H9 (cell line): Measurements from ENCODE around the gene VPS16. TPM values are rescaled to one million over a fixed set of nuclear protein-coding genes. Genes with fewer than 3 reads are reported as not detected.

Experiments
- DNase-seq: peaks from one replicate; pipeline ENCODE4 v3.0.0-alpha.2; 2017
- H2AFZ ChIP-seq: one replicate; pipeline ENCODE4 v1.6.1; 2013; ENCODE audit warnings: mild to moderate bottlenecking, low read length, control low read depth, moderate library complexity
- H2AK5ac ChIP-seq: 2 replicates; pipeline ENCODE4 v1.6.1; 2013; ENCODE audit warnings: low read length, control low read depth, mixed read lengths; ENCODE audit not compliant: insufficient read length
- H2BK120ac ChIP-seq: one replicate; pipeline ENCODE4 v1.6.1; 2013; ENCODE audit warnings: low read depth, mild to moderate bottlenecking, low read length, control low read depth, inconsistent platforms; ENCODE audit not compliant: poor library complexity, severe bottlenecking
- H2BK12ac ChIP-seq: 2 replicates; pipeline ENCODE4 v1.6.1; 2013; ENCODE audit warnings: low read length, control low read depth, mixed read lengths, low read depth; ENCODE audit not compliant: insufficient read length
- H2BK15ac ChIP-seq: 2 replicates; pipeline ENCODE4 v1.6.1; 2013; ENCODE audit warnings: low read depth, low read length, control low read depth
- H2BK20ac ChIP-seq: one replicate; pipeline ENCODE4 v1.6.1; 2013; ENCODE audit warnings: low read depth, mild to moderate bottlenecking, low read length, control low read depth, inconsistent platforms; ENCODE audit not compliant: poor library complexity, severe bottlenecking
- H2BK5ac ChIP-seq: 2 replicates; pipeline ENCODE4 v1.6.1; 2013; ENCODE audit warnings: low read length, control low read depth, mixed read lengths; ENCODE audit not compliant: insufficient read length
- H3K14ac ChIP-seq: 2 replicates; pipeline ENCODE4 v1.6.1; 2013; ENCODE audit warnings: low read length, control low read depth; ENCODE audit not compliant: insufficient read depth
- H3K18ac ChIP-seq: 2 replicates; pipeline ENCODE4 v1.6.1; 2013; ENCODE audit warnings: low read depth, mild to moderate bottlenecking, mixed read lengths, low read length, control low read depth; ENCODE audit not compliant: insufficient read length
- H3K23ac ChIP-seq: 2 replicates; pipeline ENCODE4 v1.6.1; 2013; ENCODE audit warnings: low read length, control low read depth, mixed read lengths, low read depth; ENCODE audit not compliant: insufficient read length
- H3K23me2 ChIP-seq: 2 replicates; pipeline ENCODE4 v1.6.1; 2013; ENCODE audit warnings: low read depth, mild to moderate bottlenecking, mixed read lengths, low read length, control low read depth; ENCODE audit not compliant: insufficient read length, poor library complexity, severe bottlenecking
- H3K27ac ChIP-seq: 2 replicates; pipeline ENCODE4 v1.5.1; 2013; ENCODE audit warnings: low read length, control low read depth, mixed read lengths, low read depth; ENCODE audit not compliant: insufficient read length
- H3K27me3 ChIP-seq: 2 replicates; pipeline ENCODE4 v1.6.1; 2013; ENCODE audit warnings: low read length, control low read depth, inconsistent platforms; ENCODE audit not compliant: insufficient read depth
- H3K4ac ChIP-seq: 2 replicates; pipeline ENCODE4 v1.6.1; 2013; ENCODE audit warnings: low read depth, mild to moderate bottlenecking, control low read depth, inconsistent platforms, low read length, moderate library complexity
- H3K4me1 ChIP-seq: 2 replicates; pipeline ENCODE4 v1.6.1; 2013; ENCODE audit warnings: low read length, control low read depth, inconsistent platforms; ENCODE audit not compliant: insufficient read depth
- H3K4me2 ChIP-seq: 2 replicates; pipeline ENCODE4 v1.6.1; 2013; ENCODE audit warnings: low read length, control low read depth, mixed read lengths; ENCODE audit not compliant: insufficient read length, insufficient read depth
- H3K56ac ChIP-seq: 2 replicates; pipeline ENCODE4 v1.6.1; 2013; ENCODE audit warnings: low read depth, mild to moderate bottlenecking, mixed read lengths, low read length, control low read depth; ENCODE audit not compliant: insufficient read length
- H3K79me1 ChIP-seq: 2 replicates; pipeline ENCODE4 v1.6.1; 2013; ENCODE audit warnings: low read depth, mild to moderate bottlenecking, moderate library complexity, low read length, control low read depth, inconsistent platforms; ENCODE audit not compliant: insufficient read depth, poor library complexity, severe bottlenecking
- H3K79me2 ChIP-seq: 2 replicates; pipeline ENCODE4 v1.6.1; 2013; ENCODE audit warnings: low read length, control low read depth, inconsistent platforms; ENCODE audit not compliant: insufficient read depth
- H3K9ac ChIP-seq: 2 replicates; pipeline ENCODE4 v1.6.1; 2013; ENCODE audit warnings: low read length, control low read depth, mixed read lengths; ENCODE audit not compliant: insufficient read length; ENCODE audit errors: extremely low read depth
- H3K9me3 ChIP-seq: one replicate; pipeline ENCODE4 v1.6.1; 2013; ENCODE audit warnings: low read depth, low read length, inconsistent platforms; ENCODE audit not compliant: control insufficient read depth
- H3T11ph ChIP-seq: one replicate; pipeline ENCODE4 v1.6.1; 2013; ENCODE audit warnings: mild to moderate bottlenecking, low read length, control low read depth, inconsistent platforms
- H4K20me1 ChIP-seq: one replicate; pipeline ENCODE4 v1.6.1; 2013; ENCODE audit not compliant: control insufficient read depth, insufficient read length, insufficient read depth
- H4K5ac ChIP-seq: 2 replicates; pipeline ENCODE4 v1.6.1; 2013; ENCODE audit warnings: low read depth, mild to moderate bottlenecking, mixed read lengths, low read length, control low read depth; ENCODE audit not compliant: insufficient read length
- H4K8ac ChIP-seq: replicated peaks from 2 replicates; pipeline ENCODE4 v1.6.1; 2013; ENCODE audit warnings: low read length, control low read depth, mixed read lengths, low read depth; ENCODE audit not compliant: insufficient read length
- H4K91ac ChIP-seq: 2 replicates; pipeline ENCODE4 v1.6.1; 2013; ENCODE audit warnings: low read depth, mild to moderate bottlenecking, moderate library complexity, mixed read lengths, low read length, control low read depth; ENCODE audit not compliant: insufficient read length
- H3K27ac Mint-ChIP-seq, 3 experiments: 2 replicates in 2 of 3; 3 replicates in 1 of 3; pipeline ENCODE4 v1.8.0; 2020 to 2021; ENCODE audit warnings: mixed read lengths in 3 of 3, mild to moderate bottlenecking in 1 of 3, moderate library complexity in 1 of 3
- H3K27me3 Mint-ChIP-seq: 2 replicates; pipeline ENCODE4 v1.8.0; 2021; ENCODE audit warnings: low read depth, mild to moderate bottlenecking, moderate library complexity, mixed read lengths
- H3K36me3 Mint-ChIP-seq, 3 experiments: 2 replicates in 2 of 3; 3 replicates in 1 of 3; pipeline ENCODE4 v1.8.0; 2020 to 2021; ENCODE audit warnings: low read depth in 3 of 3, mixed read lengths in 3 of 3; ENCODE audit not compliant: insufficient read depth in 1 of 3
- H3K4me1 Mint-ChIP-seq, 2 experiments: 2 replicates each; pipeline ENCODE4 v1.8.0; 2020; ENCODE audit warnings: mixed read lengths in 2 of 2
- H3K4me3 Mint-ChIP-seq, 2 experiments: 2 replicates in 1 of 2; 3 replicates in 1 of 2; pipeline ENCODE4 v1.8.0; 2020 to 2021; ENCODE audit warnings: mild to moderate bottlenecking in 2 of 2, mixed read lengths in 2 of 2, moderate library complexity in 1 of 2
- H3K9me3 Mint-ChIP-seq, 2 experiments: 2 replicates in 1 of 2; 3 replicates in 1 of 2; pipeline ENCODE4 v1.8.0; 2020; ENCODE audit warnings: mild to moderate bottlenecking in 2 of 2, mixed read lengths in 2 of 2, moderate library complexity in 1 of 2
- CTCF ChIP-seq: fragments of 200-600 bp; sonication (generic); conservative IDR thresholded peaks from 3 replicates; pipeline ENCODE4 v1.8.0; 2021; ENCODE audit warnings: antibody characterized with exemption, mild to moderate bottlenecking
- WGBS: extraction: QIAGEN DNeasy Blood & Tissue Kit; methylation state at CpG from one replicate; pipeline ENCODE4 v1.1.7; 2013; ENCODE audit warnings: missing lambda C conversion rate, low lambda C conversion rate, mixed read lengths; ENCODE audit not compliant: insufficient read length; ENCODE audit errors: extremely low coverage; 5-methylcytosine and 5-hydroxymethylcytosine counted together
- total RNA-seq: library from RNA; stranded (reverse); gene quantifications from 2 replicates; pipeline ENCODE4 v1.2.1, GENCODE V29; 2021

The VPS16 gene
- total RNA-seq, 1 experiment from 2014 or later = 32.1 TPM

GRCh38 chr20:2812189-2812588, 28.4 kb upstream of the VPS16 start:
- Mint-ChIP-seq H3K9me3 (peaks cover 10 to 16% of the 10 kb centered on the region in 2 experiments), H3K4me1 (peaks cover 0 to 3% of the 10 kb centered on the region in 2 experiments; a peak in 3 of 4 replicates), H3K4me3 (no peak overlapping the region), H3K36me3 (no peaks in the 10 kb centered on the region), H3K27ac (no peak overlapping the region), H3K27me3 (peaks cover 37% of the 10 kb centered on the region)
- Histone ChIP-seq H3K4me2 (no peak overlapping the region), H3K9ac (no peak overlapping the region), H3K4ac (no peak overlapping the region), H2BK20ac (no peak overlapping the region), H3K23me2 (no peaks in the 10 kb centered on the region), H2AK5ac (no peak overlapping the region), H3K27ac (no peak overlapping the region), H4K91ac (no peak overlapping the region), H3T11ph (no peak overlapping the region), H3K9me3 (no peaks in the 10 kb centered on the region), H3K4me1 (no peaks in the 10 kb centered on the region), H3K56ac (no peak overlapping the region), H3K79me2 (no peaks in the 10 kb centered on the region), H2AFZ (no peak overlapping the region), H4K20me1 (no peaks in the 10 kb centered on the region), H2BK5ac (no peak overlapping the region), H3K14ac (no peak overlapping the region), H3K23ac (no peak overlapping the region), H3K27me3 (no peaks in the 10 kb centered on the region; the same call in 1 of the 2 replicates), H2BK12ac (no peak overlapping the region), H2BK120ac (no peak overlapping the region), H4K5ac (no peak overlapping the region), H3K18ac (no peak overlapping the region), H3K79me1 (no peaks in the 10 kb centered on the region), H2BK15ac (no peak overlapping the region), H4K8ac (no peak overlapping the region)
- WGBS = no CpG with 5 or more reads among the region's 3 CpGs
- no peak for TF ChIP-seq CTCF
- DNase-seq = no peak
